Stimulated activated effector memory CD8-positive, alpha-beta T cell treated with anti-CD3 and anti-CD28 coated beads, Interleukin-12 subunit alpha, Interleukin-12 subunit beta, amount 100 ng/mL, for 72 hours (primary cell): ENCODE results near the gene ZNF77.
"Not testable (repeated sequence)": the region's sequence is repeated elsewhere in the genome, so short reads cannot be mapped to it uniquely, and the experiment has no call there.

ENCODE experiments used
- ATAC-seq: fragments of 150-1000 bp; cut with Tn5 transposase; 2 replicates; pipeline ENCODE4 v1.10.0; 2021
- DNase-seq, 2 donors: peaks; one replicate each; pipeline ENCODE4 v3.0.0; 2021 to 2022; ENCODE audit warnings: low spot score in 2 of 2
- H3K27ac Mint-ChIP-seq: one replicate; pipeline ENCODE4 v1.8.0; 2022; ENCODE audit warnings: mild to moderate bottlenecking, mixed read lengths
- H3K36me3 Mint-ChIP-seq: one replicate; pipeline ENCODE4 v1.8.0; 2022; ENCODE audit warnings: mild to moderate bottlenecking, mixed read lengths
- H3K4me1 Mint-ChIP-seq: one replicate; pipeline ENCODE4 v1.8.0; 2022; ENCODE audit warnings: mixed read lengths
- H3K4me3 Mint-ChIP-seq: one replicate; pipeline ENCODE4 v1.8.0; 2022; ENCODE audit warnings: mild to moderate bottlenecking, mixed read lengths
- H3K9me3 Mint-ChIP-seq: one replicate; pipeline ENCODE4 v1.8.0; 2022; ENCODE audit warnings: mixed read lengths

The ZNF77 gene

GRCh38 chr19:2950286-2951124 lies 5.7 kb upstream of the ZNF77 start:
- ATAC-seq (peak; percentile 98), DNase-seq (peak; percentile 98 to 100)
- Mint-ChIP-seq H3K4me1 (peaks cover 20% of the 10 kb centered on the region), H3K9me3 (no peaks in the 10 kb centered on the region), H3K4me3 (peak overlapping the region; percentile 98), H3K27ac (peak overlapping the region; percentile 97), H3K36me3 (peaks cover 32% of the 10 kb centered on the region)

- no peak for DNase-seq
- peaks cover 24% of the 10 kb centered on the region for H3K4me1 Mint-ChIP-seq
- peak overlapping the region; percentile 98 for H3K4me3 Mint-ChIP-seq
- peak overlapping the region; percentile 97 for H3K27ac Mint-ChIP-seq
- H3K36me3 Mint-ChIP-seq, result peaks cover 37% of the 10 kb centered on the region
- H3K9me3 Mint-ChIP-seq, result no peaks in the 10 kb centered on the region
- peak; percentile 0 for ATAC-seq
Measured at GRCh38 chr19:2949939-2950285, 5.1 kb upstream of the ZNF77 start.

DNA sequence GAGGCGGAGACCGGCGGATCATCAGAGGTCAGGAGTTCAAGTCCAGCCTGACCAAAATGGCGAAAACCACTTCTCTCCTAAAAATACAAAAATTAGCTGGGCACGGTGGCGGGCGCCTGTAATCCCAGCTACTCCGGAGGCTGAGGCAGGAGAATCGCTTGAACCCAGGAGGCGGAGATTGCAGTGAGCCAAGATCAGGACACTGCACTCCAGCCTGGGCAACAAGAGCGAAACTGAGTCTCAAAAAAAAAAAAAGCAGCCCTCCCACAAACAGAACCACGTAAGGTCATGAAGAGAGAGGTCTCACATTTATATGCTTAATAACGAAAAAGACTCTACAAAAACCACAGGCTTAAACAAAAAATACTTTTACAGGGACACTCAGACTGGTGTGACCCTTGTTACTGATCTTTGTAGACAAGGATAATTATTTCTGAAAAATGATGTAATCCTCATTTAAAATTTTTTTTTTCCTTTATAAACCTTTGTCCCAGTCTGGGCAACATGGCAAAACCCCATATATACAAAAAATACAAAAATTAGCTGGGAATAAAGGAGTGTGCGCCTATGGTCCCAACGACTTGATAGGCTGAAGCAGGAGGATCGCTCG lies 909 bp upstream of the ZNF77 start:
- H3K36me3 Mint-ChIP-seq, result peaks cover 36% of the 10 kb centered on the region
- peak overlapping the region; percentile 95 for H3K27ac Mint-ChIP-seq
- H3K9me3 Mint-ChIP-seq, result no peaks in the 10 kb centered on the region
- peaks cover 45% of the 10 kb centered on the region for H3K4me1 Mint-ChIP-seq
- ATAC-seq (no peak), DNase-seq (no peak)
- H3K4me3 Mint-ChIP-seq, result peak overlapping the region; percentile 94

DNA sequence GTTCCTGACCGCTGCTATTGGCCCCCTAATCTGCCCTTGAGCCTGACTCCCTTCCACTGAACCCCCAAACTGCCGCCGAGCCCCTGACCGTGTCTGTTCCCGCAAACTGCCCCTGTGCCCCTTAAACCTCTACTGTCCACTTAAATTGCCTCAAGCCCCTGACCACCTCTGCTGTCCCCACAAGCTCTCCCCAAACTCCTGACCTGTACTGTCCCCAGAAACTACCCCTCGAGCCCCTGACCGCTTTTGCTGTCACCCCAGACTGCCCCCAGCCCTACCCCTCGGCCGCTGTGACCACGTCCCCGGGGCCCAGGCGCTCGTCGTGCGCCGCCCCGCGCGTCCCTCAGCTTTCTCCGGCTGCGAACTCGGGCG lies 382 bp downstream of the ZNF77 start:
- Mint-ChIP-seq H3K27ac (peak overlapping the region; percentile 95), H3K36me3 (peaks cover 30% of the 10 kb centered on the region), H3K9me3 (no peaks in the 10 kb centered on the region), H3K4me3 (peak overlapping the region; percentile 94), H3K4me1 (peaks cover 32% of the 10 kb centered on the region)
- peak; percentile 31 for ATAC-seq
- DNase-seq, result no peak

DNA sequence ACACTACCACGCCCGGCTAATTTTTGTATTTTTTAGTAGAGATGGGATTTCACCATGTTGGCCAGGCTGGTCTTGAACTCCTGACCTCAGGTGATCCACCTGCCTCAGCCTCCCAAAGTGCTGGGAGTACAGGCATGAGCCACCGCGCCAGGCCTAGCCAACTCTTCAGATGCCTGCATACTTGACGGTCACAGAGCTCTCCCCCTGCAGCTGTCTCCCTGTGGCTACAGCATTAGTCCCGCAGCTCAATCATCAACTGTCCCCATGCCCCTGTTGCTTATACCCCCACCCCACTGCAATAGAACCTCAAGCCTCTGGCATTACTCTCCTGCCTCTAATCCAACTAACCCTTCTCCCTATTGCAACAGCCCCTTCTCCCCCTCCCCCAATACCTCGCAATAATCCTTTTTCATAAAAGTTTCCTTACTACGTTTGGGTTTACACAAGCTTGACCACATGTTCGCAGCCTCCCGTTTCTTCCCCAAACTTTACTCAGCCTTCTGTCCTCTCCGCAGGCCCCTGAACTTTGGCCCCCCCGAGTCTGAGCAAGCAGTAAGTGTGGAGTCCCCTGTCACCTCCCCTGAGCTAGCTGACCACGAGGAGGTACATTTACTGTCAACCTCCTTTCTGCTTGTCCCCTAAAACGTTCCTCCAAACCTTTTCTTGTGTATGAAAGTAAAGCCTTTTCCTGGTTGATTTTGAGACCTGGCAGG lies 1.7 kb downstream of the ZNF77 start:
- H3K4me1 Mint-ChIP-seq, result peaks cover 25% of the 10 kb centered on the region
- peaks cover 30% of the 10 kb centered on the region for H3K36me3 Mint-ChIP-seq
- ATAC-seq (no peak), DNase-seq (no peak)
- H3K4me3 Mint-ChIP-seq, result peak overlapping the region; percentile 94
- H3K9me3 Mint-ChIP-seq, result no peaks in the 10 kb centered on the region
- H3K27ac Mint-ChIP-seq, result no peak overlapping the region

DNA sequence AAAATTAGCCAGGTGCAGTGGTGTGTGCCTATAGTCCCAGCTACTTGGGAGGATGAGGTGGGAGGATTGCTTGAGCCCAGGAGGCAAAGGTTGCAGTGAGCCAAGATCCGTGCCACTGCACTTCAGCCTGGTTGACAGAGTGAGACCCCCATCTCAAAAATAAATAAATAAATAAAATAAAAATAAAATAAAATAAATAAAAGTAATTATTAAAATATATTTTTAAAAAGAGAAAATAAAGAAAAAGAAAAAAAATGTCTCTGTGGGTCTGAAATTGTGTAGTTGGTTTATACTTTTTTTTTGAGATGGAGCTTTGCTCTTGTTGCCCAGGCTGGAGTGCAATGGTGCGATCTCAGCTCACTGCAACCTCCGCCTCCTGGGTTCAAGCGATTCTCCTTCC lies 8.9 kb downstream of the ZNF77 start:
- H3K27ac Mint-ChIP-seq, H3K4me1 Mint-ChIP-seq: not testable (repeated sequence)

DNA sequence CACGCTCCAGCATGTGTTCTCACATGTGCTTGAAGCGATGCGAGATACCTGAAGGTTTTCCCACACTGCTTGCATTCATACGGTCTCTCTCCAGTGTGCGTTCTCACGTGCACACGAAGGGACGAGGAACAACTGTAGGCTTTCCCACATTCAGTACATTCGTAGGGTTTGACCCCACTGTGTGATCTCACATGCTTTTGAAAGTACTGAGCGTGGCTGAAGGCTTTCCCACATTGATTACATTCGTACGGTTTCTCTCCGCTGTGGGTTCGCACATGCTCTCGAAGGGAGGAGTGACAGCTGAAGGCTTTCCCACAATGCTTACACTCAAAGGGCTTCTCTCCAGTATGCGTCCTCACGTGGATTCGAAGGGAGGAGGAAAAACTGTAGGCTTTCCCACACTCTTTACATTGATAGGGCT lies 11.3 kb downstream of the ZNF77 start:
- H3K4me1 Mint-ChIP-seq, result no peaks in the 10 kb centered on the region
- H3K36me3 Mint-ChIP-seq, result peaks cover 76% of the 10 kb centered on the region
- peaks cover 16% of the 10 kb centered on the region for H3K9me3 Mint-ChIP-seq
- ATAC-seq, result no peak
- DNase-seq, result no peak
- no peak overlapping the region for H3K4me3 Mint-ChIP-seq
- H3K27ac Mint-ChIP-seq, result no peak overlapping the region

More for the DNA sequence above, 8.9 kb downstream of the ZNF77 start:
- DNase-seq, H3K4me3 Mint-ChIP-seq, ATAC-seq: not testable (repeated sequence)
- Mint-ChIP-seq H3K36me3 (peaks cover 79% of the 10 kb centered on the region), H3K9me3 (peaks cover 11% of the 10 kb centered on the region)

DNA sequence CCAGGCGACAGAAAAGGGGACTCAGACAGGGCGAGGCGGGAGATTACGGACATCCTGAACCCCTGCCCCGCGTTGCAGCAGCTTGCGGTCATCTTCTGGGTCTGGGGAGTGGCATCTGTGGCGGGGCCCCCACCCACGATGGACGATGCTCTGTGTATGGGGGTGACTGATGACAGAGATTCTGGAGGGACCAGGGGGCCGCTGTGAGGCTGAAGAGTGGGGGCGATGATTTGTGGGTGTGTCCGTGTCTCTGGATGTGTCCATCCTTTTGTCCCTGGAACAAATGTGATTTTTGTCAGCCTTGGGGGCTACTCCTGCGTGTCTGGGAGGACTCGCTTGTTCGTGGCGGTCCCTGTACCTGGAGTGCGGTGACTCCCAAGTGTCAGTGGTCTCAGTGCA lies 17.7 kb downstream of the ZNF77 start:
- Mint-ChIP-seq H3K4me3 (no peak overlapping the region), H3K9me3 (peaks cover 9% of the 10 kb centered on the region), H3K27ac (no peak overlapping the region), H3K4me1 (no peaks in the 10 kb centered on the region), H3K36me3 (peaks cover 15% of the 10 kb centered on the region)
- ATAC-seq, result no peak
- no peak for DNase-seq

GRCh38 chr19:2926341-2927031 lies 18.3 kb downstream of the ZNF77 start:
- H3K4me1 Mint-ChIP-seq, result no peaks in the 10 kb centered on the region
- H3K27ac Mint-ChIP-seq, result no peak overlapping the region
- H3K36me3 Mint-ChIP-seq, result peaks cover 10% of the 10 kb centered on the region
- no peak overlapping the region for H3K4me3 Mint-ChIP-seq
- ATAC-seq (no peak), DNase-seq (no peak)
- peaks cover 7% of the 10 kb centered on the region for H3K9me3 Mint-ChIP-seq

GRCh38 chr19:2923510-2923909 lies 21.3 kb downstream of the ZNF77 start:
- H3K4me1 Mint-ChIP-seq, result no peaks in the 10 kb centered on the region
- no peak overlapping the region for H3K27ac Mint-ChIP-seq

DNA sequence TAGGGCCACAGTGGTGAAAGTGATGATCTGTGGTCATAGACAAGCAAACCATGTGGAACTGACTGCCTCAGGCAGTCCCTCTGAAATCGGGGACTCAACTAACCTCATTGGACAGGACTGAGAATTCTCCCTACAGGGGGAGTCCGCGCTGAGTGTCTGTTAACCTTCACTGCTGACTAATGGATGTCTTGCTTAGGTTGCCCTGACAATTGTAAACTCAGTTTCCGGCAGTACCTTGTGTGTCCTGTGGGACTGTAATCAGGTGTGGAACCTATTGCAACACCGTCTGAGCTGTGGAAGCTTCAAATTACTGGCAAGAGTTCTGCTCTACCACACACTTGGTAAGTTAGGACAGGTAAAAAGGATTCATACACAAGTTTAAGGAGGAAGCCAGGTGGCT lies 21.8 kb downstream of the ZNF77 start:
- no peaks in the 10 kb centered on the region for H3K4me1 Mint-ChIP-seq
- peaks cover 12% of the 10 kb centered on the region for H3K36me3 Mint-ChIP-seq
- ATAC-seq (no peak), DNase-seq (no peak)
- no peaks in the 10 kb centered on the region for H3K9me3 Mint-ChIP-seq
- H3K4me3 Mint-ChIP-seq, result no peak overlapping the region
- no peak overlapping the region for H3K27ac Mint-ChIP-seq

More at GRCh38 chr19:2923510-2923909, 21.3 kb downstream of the ZNF77 start:
- H3K36me3 Mint-ChIP-seq, result peaks cover 6% of the 10 kb centered on the region
- no peak for ATAC-seq
- no peaks in the 10 kb centered on the region for H3K9me3 Mint-ChIP-seq
- no peak for DNase-seq
- no peak overlapping the region for H3K4me3 Mint-ChIP-seq

DNA sequence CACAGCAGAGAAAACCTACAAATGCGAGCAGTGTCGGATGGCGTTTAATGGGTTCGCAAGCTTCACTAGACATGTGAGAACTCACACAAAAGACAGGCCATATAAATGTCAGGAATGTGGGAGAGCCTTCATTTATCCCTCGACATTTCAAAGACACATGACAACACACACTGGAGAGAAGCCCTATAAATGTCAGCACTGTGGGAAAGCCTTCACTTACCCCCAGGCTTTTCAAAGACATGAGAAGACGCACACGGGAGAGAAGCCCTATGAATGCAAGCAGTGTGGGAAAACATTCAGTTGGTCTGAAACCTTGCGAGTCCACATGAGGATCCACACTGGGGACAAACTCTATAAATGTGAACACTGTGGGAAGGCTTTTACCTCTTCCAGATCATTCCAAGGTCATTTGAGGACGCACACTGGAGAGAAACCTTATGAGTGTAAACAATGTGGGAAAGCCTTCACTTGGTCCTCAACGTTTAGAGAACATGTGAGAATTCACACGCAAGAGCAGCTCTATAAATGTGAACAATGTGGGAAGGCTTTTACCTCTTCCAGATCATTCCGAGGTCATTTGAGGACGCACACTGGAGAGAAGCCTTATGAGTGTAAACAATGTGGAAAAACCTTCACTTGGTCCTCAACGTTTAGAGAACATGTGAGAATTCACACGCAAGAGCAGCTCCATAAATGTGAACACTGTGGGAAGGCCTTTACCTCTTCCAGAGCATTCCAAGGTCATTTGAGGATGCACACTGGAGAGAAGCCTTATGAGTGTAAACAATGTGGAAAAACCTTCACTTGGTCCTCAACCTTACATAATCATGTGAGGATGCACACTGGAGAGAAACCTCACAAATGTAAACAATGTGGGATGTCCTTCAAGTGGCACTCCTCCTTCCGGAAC lies 27.2 kb downstream of the ZNF77 start:
- ATAC-seq (no peak), DNase-seq (no peak)
- H3K27ac Mint-ChIP-seq, result no peak overlapping the region
- H3K4me3 Mint-ChIP-seq, result no peak overlapping the region
- H3K4me1 Mint-ChIP-seq, result peaks cover 7% of the 10 kb centered on the region
- peaks cover 6% of the 10 kb centered on the region for H3K9me3 Mint-ChIP-seq
- H3K36me3 Mint-ChIP-seq, result peaks cover 42% of the 10 kb centered on the region

DNA sequence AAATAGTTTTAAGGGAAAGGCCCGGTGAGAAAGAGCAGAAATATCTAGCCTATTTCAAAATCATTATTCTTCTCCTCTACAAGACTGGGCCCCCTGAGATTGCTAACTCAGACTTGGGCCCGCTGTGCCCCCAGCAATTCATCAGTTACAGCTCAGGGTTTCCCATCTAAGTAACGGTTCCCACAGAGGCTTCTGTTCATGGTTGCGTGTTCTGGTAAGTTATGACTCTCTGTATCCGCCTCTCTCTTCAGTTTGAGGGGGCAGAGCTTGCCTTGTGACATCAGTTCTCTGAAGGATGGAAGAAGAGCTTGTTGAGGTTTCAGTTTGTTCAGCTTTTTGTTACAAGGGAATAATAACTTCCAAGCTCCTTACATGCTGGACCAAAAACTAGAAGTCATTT lies 32.5 kb downstream of the ZNF77 start:
- H3K27ac Mint-ChIP-seq, result peak overlapping the region; percentile 83
- H3K4me3 Mint-ChIP-seq, result peak overlapping the region; percentile 52
- DNase-seq, result no peak
- H3K9me3 Mint-ChIP-seq, result peaks cover 6% of the 10 kb centered on the region
- peaks cover 28% of the 10 kb centered on the region for H3K36me3 Mint-ChIP-seq
- ATAC-seq, result peak; percentile 97
- peaks cover 34% of the 10 kb centered on the region for H3K4me1 Mint-ChIP-seq

DNA sequence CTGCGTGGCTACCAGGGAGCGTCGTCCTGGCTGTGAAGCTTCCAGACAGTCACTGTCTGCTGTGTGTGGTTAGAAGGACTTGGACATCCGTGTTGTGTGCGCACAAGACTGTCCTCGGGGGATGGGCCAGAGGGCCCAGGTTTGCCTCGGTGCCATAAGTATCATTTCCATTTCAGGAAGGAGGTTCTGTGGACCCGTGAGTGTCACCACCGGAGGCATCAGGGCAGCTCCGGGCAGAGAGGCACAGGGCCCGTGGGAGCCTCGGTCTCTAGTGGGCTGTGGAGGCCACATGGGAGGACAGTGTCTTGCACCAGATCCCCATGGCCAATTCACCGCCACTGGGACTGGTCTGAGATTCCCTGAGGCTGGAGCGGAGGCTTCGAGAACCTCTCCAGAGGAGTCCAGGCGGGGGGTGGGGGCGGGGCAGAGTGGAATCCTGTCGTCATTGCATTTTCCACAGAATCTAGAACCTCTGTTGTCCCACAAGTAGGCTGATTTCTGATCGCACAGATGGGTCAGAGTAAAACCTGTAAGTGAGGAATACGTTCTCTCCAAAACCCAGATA lies 38.1 kb downstream of the ZNF77 start:
- ATAC-seq, result no peak
- Mint-ChIP-seq H3K4me3 (no peak overlapping the region), H3K36me3 (peaks cover 4% of the 10 kb centered on the region), H3K9me3 (no peaks in the 10 kb centered on the region), H3K4me1 (peaks cover 32% of the 10 kb centered on the region), H3K27ac (no peak overlapping the region)
- DNase-seq, result no peak
